ENCODE data around the gene SPINT1.

Gene SPINT1, protein sequence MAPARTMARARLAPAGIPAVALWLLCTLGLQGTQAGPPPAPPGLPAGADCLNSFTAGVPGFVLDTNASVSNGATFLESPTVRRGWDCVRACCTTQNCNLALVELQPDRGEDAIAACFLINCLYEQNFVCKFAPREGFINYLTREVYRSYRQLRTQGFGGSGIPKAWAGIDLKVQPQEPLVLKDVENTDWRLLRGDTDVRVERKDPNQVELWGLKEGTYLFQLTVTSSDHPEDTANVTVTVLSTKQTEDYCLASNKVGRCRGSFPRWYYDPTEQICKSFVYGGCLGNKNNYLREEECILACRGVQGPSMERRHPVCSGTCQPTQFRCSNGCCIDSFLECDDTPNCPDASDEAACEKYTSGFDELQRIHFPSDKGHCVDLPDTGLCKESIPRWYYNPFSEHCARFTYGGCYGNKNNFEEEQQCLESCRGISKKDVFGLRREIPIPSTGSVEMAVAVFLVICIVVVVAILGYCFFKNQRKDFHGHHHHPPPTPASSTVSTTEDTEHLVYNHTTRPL

DNA sequence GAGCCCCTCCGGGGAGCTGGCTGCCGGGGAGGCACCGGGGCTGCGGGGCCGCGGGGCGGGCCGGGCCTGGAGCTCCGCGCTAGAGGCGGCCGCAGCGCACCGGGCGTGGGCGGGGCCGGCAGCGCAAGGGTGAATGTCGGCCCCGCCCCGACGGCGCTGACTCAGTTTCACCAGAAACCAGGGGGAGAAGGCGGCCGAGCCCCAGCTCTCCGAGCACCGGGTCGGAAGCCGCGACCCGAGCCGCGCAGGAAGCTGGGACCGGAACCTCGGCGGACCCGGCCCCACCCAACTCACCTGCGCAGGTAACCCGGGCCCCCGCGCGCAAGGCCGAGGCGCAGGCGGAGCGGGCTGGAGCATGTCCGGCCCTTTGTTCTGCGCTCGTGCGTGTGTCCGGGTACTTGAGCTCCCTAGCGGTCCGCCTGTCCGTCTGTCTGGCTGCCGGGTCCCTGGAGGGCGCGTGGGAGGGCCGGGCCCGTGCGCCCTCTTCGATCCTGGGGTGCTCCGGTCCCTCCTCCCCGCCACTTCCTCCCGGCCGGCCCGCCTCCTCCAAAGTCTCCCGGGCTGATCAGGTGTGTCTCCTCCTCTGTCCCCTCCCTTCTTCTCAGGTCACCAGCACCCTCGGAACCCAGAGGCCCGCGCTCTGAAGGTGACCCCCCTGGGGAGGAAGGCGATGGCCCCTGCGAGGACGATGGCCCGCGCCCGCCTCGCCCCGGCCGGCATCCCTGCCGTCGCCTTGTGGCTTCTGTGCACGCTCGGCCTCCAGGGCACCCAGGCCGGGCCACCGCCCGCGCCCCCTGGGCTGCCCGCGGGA is at the start of gene SPINT1:
Gene SPINT1, plus strand, starts transcription at position 164 of the 811 bp plus-strand sequence. Its CDS starts 507 bp downstream, at position 671.
- no peak for DNase-seq (ENCODE audit: low read depth)

DNA sequence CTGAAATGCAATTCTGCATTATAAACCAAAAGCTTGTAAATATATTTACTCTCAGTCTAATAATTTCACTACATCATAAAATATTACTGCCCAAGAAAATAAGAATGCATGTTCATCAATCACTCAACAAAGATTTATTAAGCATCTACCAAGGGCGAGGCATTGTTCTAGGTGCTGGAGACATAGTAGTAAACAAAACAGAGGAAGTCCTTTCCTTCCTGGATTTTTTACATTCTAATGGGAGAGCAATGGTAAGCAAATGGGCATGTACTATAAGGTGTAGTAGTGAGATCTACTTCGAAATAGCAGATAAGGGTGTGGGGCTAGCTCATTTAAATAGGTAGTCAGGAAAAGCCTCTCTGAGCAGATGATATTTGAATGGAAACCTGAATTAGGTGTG is 47.8 kb upstream of the SPINT1 start:
- DNase-seq (ENCODE audit: low read depth): no peak

DNA sequence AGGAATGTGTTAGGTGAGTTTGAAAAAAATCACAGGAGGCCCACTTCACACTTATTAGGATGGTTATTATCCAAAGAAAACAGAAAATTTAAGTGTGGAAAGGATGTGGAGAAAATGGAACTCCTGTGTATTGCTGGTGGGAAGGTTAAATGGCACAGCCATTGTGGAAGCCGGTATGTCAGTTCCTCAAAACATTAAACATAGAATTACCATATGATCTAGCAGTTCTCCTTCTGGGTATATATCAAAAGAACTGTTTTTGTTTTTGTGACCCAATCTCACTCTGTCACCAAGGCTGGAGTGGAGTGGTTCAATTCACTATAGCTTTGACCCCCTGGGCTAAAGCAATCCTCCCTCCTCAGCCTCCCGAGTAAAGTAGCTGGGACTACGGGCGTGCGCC is 47.3 kb upstream of the SPINT1 start:
- no peak for DNase-seq (ENCODE audit: low read depth)

DNA sequence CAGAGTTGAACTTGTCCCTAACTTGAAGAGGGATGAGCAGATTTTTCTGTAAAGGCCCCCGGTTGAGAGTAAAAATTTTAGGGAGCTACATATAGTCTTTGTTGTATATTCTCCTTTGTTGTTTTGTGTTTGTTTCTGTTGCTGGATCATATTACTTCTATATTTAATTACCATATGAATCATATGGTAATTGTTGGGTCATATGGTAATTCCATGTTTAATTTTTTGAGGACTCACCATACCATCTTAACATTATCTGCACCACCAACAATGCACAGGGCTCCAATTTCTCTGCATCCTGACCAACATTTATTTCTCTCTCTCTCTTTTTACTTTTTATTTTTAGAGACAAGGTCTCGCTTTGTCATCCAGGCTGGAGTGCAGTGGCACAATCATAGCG is 44.3 kb upstream of the SPINT1 start:
- no peak for DNase-seq (ENCODE audit: low read depth)

DNA sequence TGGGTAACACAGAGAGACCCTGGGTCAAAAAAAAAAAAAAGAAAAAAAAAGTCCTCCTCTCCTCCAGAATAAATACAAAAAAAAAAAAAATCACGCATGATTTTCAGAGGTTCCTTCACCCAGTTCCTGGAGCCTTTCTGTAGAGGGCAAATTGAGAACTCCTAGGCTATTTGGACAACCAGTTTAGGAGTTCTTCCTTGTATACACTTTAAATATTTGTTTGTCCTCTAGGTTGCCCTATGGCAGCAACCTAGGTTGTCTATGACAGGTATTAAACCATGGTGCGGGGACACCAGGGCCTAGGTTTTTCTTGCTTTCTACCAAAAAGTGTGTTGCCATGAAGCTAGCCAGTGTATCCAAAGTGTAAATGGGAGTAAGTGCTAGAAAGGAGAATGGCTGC is 40.8 kb upstream of the SPINT1 start:
- no peak for DNase-seq (ENCODE audit: low read depth)

DNA sequence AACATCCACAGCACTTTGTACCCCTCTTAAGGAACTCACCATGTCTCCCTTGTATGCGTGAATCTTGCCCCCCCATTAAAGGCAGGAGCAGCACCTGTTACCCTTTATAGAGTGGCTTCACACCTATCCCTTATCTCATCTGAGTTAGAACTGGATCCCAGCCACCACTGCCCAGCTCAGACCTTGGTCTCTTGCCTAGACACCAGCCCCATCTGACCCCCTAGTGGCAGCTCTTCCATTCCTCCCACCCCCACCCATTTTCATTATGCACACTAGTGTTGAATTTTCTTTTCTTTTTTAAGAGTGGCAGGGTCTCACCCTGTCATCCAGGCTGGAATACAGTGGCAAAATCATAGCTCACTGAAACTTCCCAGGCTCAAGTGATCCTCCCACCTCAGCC is 40.2 kb upstream of the SPINT1 start:
- no peak for DNase-seq (ENCODE audit: low read depth)

DNA sequence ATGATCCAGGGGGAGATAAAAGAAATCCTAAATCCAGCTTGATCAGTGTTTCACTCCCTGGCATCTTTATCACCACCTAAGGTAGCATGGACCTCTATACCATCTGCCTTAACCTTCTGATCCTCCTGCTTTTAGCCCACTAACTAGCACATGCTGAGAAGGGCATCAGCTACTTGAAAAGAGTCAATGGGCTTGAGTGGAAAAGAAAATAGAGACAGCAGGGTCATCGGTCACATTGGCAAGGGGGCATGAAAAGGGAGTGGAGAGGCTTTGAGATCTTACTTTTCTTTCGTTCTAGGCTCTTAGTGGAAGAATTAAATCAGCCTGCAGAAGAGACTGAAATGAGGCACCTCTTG is 37.2 kb upstream of the SPINT1 start:
- DNase-seq (ENCODE audit: low read depth): no peak

DNA sequence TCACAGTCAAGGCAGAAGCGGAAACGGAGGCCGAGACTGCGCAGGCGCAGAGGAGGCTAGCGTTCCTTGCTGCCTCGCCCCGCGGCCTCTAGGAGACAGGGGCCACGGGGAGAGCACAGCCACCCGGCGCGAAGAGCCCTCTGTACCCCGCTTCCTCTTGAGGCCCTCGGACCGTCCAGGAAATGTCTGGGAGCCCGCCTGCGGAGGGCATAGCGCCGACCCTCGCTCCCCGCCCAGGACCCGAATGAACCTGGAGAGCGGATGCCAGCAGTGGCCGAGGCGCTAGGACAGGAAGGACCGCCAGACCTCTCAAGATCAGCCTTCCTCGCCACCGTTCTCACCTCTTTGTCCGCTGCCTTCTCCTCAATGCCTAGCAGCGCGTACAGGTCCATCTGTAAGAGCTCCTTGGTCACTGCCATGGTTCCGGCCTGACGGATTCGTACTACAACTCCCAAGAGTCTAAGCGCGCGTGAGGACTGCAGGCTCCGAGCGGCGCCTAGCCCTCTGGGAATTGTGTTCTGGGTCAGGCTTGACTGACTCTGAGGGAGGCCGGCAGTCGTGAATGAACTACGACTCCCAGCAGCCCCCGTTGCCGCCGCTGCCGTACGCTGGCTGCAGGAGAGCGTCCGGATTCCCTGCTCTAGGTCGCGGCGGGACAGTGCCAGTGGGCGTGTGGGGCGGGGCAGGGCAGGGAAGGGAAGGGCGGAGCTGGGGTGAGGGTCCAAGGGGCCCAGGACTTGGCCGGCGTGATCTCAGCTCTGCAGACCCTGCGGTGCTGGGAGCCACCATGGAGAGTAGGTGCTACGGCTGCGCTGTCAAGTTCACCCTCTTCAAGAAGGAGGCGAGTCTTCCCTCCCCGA is 36.6 kb upstream of the SPINT1 start, which contains the start of the genes DNAJC17 and ZFYVE19:
Gene DNAJC17, minus strand, starts transcription at position 446 of the 860 bp plus-strand sequence. Its CDS starts 27 bp downstream, at position 419.
Gene ZFYVE19, plus strand, starts transcription at position 62 of the 860 bp plus-strand sequence. Its CDS starts 501 bp downstream, at position 563.
- DNase-seq (ENCODE audit: low read depth): peak; percentile 92

DNA sequence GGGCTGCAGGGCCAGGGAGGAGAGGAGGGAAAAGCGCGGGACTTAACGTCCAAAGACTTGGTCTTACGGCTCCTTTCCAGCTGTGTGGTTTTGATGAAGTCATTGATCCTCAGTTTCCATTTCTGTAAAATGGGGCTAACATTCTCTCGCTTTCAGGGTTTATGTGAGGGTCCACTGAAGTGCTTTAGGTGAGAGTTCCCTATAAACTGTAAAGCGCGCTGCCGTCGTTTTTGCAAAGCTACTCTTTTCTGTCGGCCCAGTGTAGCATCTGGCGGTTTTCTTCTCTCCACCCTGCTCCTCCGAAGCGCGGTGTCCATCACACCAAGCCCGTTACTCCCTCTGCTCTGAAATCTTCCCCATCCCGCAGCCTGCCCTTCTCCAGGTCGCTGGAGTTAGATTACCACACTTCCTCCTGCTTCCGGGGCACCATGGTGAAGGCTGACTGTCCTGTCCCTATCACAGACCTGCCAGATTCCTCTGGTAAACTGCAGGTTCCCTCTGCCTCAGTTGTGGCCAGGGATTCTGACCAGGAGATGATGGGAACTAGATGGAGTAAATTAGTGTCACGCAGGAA is 35.9 kb upstream of the SPINT1 start:
- DNase-seq (ENCODE audit: low read depth): no peak

DNA sequence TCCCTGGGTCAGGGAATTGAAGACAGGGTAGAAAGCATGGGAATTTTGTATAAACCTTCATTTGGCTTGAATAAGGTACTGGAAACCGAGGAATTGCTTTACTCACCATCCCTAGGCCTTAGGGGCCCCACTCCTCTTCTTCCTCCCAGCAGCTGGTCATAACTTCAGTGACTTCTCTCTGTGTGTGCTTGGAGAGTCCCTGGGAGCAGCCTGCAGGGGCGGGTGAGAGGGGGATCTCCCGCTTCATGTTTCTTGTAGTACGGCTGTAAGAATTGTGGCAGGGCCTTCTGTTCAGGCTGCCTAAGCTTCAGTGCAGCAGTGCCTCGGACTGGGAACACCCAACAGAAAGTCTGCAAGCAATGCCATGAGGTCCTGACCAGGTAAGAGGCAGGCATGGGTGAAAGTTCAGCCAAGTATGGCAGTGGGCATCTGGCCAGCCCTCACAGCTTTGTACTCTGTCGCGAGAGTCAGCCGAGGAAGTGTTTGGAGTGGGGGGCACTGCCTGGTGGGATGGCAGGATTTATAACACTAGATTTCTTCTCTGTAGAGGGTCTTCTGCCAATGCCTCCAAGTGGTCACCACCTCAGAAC is 34.9 kb upstream of the SPINT1 start:
- DNase-seq (ENCODE audit: low read depth): no peak

DNA sequence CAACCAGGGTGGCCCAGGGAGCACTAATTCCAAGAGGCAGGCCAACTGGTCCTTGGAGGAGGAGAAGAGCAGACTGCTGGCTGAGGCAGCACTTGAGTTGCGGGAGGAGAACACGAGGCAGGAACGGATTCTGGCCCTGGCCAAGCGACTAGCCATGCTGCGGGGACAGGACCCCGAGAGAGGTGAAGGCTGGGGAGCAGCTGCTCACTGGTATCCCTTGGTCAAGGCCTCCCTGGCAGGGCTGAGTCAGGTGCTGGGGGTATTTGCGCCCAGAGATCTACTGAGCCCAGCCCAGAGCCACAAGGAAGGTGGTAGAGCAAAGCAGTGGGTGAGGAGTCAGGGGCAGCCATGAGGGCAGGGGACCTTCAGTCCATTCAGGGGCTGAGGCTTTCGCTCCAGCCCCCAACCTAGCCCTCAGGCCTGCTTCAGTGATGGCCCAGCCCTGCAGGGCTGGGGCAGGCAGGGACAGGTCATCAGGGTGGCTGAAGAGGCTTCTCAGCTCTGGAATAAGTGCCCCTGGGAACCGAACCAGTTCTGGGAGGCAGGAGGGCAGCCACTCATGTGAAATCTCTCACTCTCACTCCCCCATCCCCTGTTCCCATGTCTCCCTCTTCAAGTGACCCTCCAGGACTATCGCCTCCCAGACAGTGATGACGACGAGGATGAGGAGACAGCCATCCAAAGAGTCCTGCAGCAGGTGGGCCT is 31.0 kb upstream of the SPINT1 start:
- DNase-seq (ENCODE audit: low read depth): no peak

DNA sequence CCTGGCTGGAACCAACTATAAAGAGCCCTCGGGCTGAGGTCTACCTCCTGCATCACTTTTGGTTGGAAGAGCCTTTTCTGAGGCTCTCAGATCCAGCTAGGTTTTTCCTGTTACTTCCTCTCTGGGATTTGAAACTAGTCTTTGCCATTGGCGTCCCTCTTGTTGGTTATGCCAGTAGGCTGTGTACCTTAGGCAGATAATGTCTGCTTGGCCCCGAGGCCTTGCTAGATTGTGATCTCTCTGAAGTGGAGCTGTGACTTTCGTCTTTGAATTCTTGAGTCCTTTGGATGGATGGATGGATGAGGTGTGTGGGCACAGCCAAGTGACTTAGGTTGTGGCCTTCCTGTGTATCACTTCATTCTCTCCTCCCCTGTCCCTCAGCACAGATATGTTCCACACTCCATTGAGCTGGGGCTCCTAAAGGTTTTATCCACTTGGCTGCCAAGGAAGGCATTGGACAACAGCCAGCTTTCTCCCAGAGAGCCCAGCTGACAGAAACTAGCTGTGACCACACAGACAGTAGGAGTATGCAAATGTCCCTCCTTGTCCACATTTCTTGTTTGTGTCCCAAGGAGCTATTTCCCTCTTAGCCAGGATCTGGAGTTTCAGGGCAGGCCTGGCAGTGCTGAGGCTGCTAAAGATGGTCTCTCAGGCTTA is 28.7 kb upstream of the SPINT1 start:
- no peak for DNase-seq (ENCODE audit: low read depth)

DNA sequence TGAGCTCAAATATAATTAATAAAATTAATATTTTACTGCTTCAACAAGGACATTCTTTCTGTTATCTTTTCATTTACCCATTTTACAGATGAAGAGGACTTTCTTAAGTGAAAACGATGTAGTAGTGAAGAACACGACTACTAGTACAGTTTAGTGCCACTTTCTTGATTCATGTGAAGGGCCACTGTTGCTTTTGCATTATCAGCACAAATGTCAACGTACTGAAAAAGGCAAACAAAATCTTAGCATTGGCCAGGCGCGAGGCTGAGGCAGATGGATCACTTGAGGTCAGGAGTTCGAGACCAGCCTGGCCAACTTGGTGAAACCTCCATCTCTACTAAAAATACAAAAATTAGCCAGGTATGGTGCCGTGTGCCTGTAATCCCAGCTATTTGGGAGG is 24.8 kb upstream of the SPINT1 start:
- no peak for DNase-seq (ENCODE audit: low read depth)

DNA sequence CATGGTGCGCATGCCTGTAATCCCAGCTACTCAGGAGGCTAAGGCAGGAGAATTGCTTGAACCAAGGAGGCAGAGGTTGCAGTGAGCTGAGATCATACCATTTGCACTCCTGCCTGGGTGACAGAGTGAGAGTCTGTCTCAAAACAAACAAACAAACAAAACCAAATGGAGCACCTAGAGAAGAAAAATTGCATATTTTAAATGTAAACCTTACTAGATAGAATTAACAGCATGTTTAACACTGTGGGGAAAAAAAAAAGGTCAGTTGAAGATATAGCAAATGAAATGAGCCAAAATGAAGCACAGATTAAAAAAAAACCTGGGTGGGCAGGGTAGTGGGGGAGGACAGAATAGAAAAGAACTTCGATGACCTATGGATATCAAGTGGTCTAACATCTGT is 22.7 kb upstream of the SPINT1 start:
- DNase-seq (ENCODE audit: low read depth): no peak

DNA sequence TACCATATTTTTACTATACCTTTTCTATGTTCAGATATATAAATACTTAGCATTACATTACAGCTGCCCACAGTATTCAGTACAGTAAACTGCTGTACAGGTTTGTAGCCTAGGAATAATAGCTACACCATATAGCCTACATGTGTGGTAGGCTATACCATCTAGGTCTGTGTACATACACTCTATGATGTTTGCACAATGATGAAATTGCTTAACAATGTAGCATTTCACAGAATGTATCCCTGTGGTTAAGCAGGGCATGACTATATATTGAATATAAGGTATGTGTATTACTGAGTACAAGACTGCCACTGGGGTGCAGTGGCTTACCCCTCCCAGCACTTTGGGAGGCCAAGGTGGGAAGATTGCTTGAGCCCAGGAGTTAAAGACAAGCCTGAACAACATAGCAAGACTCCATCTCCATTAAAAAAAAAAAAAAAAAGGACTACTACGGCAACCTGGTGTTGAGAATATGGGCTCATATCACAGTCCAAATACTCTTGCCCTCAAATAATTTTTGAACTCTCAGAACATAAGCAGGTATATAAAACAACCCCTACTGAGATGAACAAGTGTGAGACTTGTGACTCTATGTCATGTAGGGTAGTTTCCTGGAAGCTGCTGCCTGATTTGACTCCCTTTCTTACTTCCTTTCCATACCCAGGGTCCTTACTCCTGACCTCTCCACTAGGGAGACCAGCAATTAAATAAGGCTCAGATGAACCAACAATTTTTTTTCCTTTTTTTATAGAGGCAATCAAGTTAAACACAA is 20.1 kb upstream of the SPINT1 start:
- peak; percentile 26 for DNase-seq (ENCODE audit: low read depth)

DNA sequence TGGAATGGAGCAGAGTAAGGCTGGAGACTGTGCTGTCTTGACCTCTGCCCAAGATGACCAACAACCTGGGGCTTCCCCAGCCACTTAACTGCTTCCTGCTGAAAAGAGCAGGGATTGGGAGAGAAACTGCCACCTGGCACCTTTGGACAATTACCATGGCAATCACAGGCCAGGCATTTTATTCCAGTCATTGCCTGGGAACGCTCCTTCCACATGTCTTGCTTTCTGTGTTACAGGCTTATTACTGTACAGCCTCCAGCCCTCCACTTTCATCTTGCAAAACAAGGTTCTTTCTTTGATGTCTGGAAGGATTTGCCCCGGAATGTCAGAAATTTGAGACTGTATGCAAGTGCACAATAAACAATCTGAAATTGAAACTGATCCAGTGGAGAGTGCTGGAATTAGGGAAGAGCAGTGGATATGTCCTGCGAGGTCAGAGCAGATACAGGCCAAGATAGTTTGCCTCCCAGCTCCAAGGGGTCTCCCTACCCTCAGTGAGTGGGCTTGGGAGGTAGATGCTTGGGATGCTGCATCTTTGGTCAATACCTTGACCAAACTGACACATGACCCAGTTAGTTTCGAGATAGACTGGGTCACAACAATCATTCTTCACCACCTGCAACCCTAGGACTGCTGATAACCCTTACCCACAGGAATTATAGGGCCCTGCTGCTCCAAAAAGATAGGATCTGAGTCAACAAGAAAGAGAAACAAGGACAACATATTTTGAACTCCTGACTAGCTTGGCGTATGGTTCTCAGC is 18.0 kb upstream of the SPINT1 start:
- no peak for DNase-seq (ENCODE audit: low read depth)

DNA sequence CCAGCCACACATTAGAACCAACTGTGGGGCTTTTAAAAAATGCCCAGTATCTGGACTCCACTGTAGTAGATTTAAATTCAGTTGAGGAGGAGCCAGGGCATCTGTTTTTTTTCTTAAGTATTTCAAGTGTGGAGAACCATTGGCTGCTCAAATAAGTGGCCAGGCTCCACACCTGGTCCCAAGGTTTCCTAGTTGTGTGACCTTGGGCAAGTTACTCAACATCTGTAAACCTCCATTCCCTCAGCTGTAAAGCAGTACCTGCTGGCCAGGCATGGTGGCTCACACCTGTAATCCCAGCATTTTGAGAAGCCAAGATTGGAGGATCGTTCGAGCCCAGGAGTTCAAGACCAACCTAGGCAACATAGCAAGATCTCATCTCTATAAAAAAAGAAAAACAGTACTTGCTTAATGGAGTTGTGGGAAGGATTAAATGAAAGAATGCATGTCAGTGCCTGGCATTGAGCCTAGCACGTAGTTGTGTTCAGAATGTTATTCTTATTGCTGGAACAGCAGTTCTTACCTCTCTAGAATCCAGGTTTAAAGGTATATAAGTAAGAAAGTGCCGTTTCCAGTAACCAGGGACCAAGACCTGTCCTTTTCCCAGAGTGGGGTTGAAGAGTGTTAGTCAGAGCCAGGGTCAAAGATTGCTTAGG is 17.3 kb upstream of the SPINT1 start:
- no peak for DNase-seq (ENCODE audit: low read depth)

DNA sequence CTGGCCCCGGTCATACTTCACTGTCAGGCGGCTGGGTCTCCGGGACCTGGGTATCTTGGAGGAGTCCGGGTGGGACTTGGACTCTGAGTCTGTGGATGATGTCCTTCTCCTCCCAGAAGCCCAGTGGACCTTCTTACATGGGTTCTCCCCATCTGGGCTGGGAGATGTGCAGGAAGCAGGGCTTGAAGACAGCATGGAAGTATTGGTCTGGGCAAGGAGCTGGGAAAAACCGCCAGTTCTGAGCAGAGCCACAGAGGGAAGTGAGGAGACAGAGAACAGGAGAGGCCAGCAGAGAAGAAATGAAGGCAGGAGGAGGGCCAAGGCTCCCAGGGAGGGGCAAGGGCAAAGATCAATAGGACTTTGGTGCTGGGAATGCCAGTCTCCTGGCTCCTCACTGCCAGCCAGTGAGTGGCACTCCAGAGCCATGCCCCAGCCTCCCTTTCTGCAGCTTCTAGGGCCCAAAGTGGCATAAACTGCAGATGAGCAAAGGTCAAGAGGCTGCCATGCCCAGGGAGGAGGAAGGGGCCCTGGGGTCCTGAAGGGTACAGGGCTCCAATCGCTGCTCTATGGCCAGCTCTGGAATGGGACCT is 15.3 kb upstream of the SPINT1 start, which contains the start of gene PPP1R14D:
Gene PPP1R14D, minus strand, starts transcription at position 262 of the 590 bp plus-strand sequence. Its CDS starts 67 bp downstream, at position 195.
- no peak for DNase-seq (ENCODE audit: low read depth)
